AG09309 (cell line): ENCODE results near the gene SMOC2.

Experiments
- DNase-seq: peaks from one replicate; pipeline ENCODE4 v3.0.0-alpha.2; 2010; ENCODE audit warnings: low read depth
- H3K4me3 ChIP-seq: 2 replicates; pipeline ENCODE4 v1.5.1; 2011; ENCODE audit warnings: mild to moderate bottlenecking, low read depth, low read length, moderate library complexity; ENCODE audit not compliant: control insufficient read depth
- CTCF ChIP-seq: IDR thresholded peaks from 2 replicates; pipeline ENCODE4 v1.5.1; 2011; ENCODE audit warnings: mild to moderate bottlenecking, low read depth, low read length, inconsistent platforms; ENCODE audit not compliant: insufficient read depth, control insufficient read depth; ENCODE audit errors: missing control alignments

The SMOC2 gene

GRCh38 chr6:168647271-168647670 is 206.3 kb downstream of the SMOC2 start:
- TF ChIP-seq CTCF = no peak
- no peak overlapping the region for H3K4me3 ChIP-seq
- no peak for DNase-seq

DNA sequence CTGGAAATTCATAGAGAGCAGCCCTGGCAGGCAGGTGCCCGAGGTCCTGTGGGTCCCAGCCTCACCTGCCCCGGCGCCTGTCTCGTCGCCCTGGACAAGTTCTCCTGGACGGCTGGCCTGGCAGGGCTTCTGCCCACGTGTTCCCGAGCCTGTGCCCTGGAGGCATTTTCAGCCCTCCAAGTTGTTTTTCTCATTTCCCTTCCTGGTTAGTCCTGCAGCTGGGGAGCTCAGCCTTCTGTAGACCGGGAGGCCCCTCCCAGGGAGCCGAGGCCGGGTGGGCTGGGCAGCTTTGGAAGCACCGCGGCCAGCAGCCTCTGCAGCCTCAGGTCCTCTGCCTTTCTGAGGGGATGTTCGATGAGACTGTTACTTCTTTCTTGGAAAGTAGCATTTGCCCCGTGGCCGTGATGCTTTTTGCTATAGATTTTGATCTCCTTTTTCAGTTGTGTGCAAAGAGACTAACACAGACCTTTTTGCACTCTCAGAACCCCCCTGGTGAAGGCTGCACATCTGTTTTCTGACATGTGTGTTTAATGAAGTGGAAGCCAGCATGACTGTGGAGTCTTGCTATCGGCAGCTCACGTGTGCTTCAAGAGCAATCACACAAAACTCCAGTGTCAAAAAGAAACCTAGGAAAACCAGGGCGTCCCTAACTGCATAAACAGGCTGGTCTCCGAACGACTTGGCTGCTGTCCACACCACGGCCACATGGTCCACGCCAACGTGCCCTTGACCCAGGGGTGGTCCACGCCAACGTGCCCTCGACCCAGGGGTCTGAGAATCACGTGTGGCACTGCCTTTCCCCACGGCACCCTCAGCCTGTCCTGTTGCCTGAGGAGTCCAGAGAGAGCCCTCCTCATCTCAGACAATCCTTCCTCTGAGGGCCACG is 207.5 kb downstream of the SMOC2 start:
- no peak for DNase-seq
- TF ChIP-seq CTCF = no peak
- no peak overlapping the region for H3K4me3 ChIP-seq

DNA sequence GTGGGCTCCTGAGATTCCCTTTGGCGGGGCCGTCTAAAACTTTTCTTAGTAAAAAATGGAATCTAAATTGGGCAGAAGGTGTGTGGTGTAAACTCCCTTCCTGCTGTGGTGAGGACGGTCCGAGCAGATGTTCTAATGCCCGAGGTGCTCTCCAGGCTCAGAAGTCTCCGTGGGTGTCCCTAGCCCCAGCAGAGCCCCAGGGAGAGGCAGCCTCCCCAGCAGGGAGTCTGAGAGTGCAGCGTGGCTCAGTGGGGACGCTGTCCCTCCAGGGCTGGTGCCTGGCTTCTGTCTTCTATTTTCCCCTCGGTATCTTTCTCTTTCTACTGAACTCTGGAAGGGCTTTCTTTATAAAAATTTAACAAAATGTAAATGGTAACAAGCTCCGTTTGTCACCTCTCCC is 208.2 kb downstream of the SMOC2 start:
- no peak overlapping the region for H3K4me3 ChIP-seq
- no peak for TF ChIP-seq CTCF

GRCh38 chr6:168650671-168651111 is 209.7 kb downstream of the SMOC2 start:
- no peak for TF ChIP-seq CTCF
- DNase-seq = no peak
- no peak overlapping the region for H3K4me3 ChIP-seq

More for the DNA sequence above, 208.2 kb downstream of the SMOC2 start:
- DNase-seq = no peak

DNA sequence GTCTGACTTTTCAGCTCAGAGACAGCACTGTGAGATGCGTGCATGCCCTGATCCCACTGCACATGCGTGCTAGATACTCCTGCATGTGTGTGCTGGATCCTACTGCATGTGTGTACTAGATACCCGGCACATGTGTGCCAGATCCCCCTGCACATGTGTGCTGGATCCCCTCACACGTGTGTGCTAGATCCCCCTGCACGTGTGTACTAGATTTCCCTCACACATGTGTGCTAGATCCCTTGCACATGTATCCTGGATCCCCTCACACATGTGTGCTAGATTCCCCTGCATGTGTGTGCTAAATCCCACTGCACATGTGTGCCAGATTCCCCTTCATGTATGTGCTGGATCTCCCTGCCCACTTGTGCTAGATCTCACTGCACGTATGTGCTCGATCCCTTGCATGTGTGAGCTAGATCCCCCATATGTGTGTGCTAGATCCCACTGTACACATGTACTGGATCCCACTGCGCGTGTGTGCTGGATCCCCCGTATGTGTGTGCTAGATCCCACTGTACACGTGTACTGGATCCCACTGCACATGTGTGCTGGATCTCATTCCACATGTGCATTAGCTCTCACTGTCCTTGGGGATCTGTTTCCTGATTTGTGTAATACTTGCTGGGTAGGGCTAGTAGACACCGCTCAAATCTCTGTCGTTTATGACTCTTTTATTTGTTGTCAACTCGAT is 214.6 kb downstream of the SMOC2 start:
- no peak for DNase-seq
- no peak for TF ChIP-seq CTCF
- no peak overlapping the region for H3K4me3 ChIP-seq

DNA sequence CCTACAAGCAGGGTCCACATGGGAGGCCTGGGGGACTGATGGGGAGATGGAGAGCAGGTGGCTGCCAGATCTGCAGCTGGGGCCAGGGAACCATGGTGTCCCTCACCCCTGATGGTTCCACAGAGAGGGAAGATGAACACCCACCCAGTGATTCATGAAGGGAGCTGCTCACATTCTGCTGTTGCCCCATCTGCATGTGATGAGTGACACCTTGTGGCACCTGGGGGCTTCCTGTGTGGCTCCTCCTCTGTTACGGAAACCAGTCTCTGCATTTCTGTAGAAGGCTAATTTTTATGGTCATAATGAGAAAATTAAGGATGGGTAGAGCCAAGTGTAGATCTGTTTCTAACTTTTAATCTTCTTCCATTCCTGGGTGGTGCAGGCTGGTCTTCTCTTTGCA is 217.1 kb downstream of the SMOC2 start:
- DNase-seq = no peak
- H3K4me3 ChIP-seq = no peak overlapping the region
- TF ChIP-seq CTCF = no peak
